Measurements from ENCODE around the gene CDKN2B-AS1. TPM values are rescaled to one million over a fixed set of nuclear protein-coding genes. Genes with fewer than 3 reads are reported as not detected.
A peak's percentile ranks its signal among the peaks of the same experiment; 100 is the strongest.

Gene CDKN2B-AS1
- total and polyA plus RNA-seq, 2 experiments from 2014 or later, result 0.61 to 4.1 TPM

DNA sequence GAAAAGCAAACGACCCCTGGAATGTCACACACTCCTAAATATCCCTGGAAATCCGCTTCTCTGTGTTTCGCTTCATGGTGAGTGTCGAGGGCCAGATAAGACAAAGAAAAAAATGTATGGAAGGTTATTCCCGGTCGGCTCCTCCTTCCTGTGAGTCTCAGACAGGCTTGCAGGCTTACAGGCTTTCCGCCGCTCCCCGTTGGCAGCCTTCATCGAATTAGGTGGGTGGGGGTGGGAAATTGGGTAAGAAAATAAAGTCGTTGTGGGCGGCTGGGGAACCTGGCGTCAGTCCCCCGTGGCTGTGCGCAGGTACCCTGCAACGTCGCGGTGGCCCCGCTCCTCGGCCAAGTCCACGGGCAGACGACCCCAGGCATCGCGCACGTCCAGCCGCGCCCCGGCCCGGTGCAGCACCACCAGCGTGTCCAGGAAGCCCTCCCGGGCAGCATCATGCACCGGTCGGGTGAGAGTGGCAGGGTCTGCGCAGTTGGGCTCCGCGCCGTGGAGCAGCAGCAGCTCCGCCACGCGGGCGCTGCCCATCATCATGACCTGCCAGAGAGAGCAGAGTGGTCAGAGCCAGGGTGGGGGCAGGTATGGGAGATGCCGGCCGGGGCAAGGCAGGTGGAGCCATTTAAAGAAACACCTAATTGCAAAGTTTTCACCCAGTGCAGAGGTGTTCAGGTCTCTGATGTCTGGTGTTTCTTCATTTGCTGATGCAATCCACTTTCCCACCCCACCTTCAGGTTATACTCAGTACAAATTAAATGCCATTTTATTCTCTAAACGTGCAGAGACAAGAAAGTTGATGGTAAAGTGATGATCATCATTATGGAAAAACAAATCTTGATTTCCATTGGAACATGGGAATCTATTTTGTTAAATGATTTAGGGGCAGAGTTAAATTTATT, 11.4 kb downstream of the CDKN2B-AS1 start:
- Histone ChIP-seq H3K4me3 (no peak overlapping the region), H2AFZ (no peak overlapping the region), H3K79me2 (ENCODE audit: insufficient read depth) (peaks cover 52% of the 10 kb centered on the region), H3K9me2 (ENCODE audit: insufficient read depth) (no peaks in the 10 kb centered on the region), H3K27ac (no peak overlapping the region), H3K4me2 (ENCODE audit: unreplicated experiment) (peak overlapping the region; percentile 94), H3F3A (ENCODE audit: insufficient read depth) (peaks cover 13% of the 10 kb centered on the region), H3K36me3 (ENCODE audit: low read depth) (no peaks in the 10 kb centered on the region), H3K9me3 (ENCODE audit: low read depth) (no peaks in the 10 kb centered on the region), H3K4me1 (ENCODE audit: insufficient read depth) (peaks cover 25% of the 10 kb centered on the region), H3K27me3 (replicated peaks; ENCODE audit: insufficient read depth) (no peaks in the 10 kb centered on the region), H4K20me1 (ENCODE audit: insufficient read depth) (no peaks in the 10 kb centered on the region), H3K9ac (no peak overlapping the region)
- in situ Hi-C loops (cut with MboI), result loop anchor here (10.0 kb wide), 1 partner anchor 191 kb away; no protein-coding TSS in a partner anchor
- TF ChIP-seq EZH2phosphoT487 (IDR thresholded peaks at IDR 0.05; ENCODE audit: insufficient read depth, low read depth), result no peak
- no peak for TF ChIP-seq EZH2 (IDR thresholded peaks at IDR 0.05; ENCODE audit: insufficient read depth, poor library complexity, severe bottlenecking)
- 55 to 64% methylated on average over 40 of the region's 44 CpGs for WGBS, 2 experiments (ENCODE audit: low coverage in 1 of 2, low lambda C conversion rate in 2 of 2, missing lambda C conversion rate in 2 of 2)
- no peak for DNase-seq

DNA sequence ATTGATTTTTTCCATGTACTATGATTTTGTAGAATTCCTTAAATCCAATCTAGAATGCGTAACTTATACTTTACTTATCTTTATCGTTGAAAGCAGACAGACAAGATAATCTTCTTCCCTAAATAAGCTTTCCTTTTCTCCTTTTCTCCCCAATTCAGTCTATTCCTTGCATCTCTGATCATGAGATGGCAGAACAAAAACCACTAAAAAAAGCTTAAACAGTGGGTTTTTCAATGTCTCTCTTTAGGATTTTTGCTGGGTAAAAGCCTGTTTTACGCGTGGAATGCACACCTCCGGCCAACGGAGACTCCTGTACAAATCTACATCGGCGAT, 13.8 kb downstream of the CDKN2B-AS1 start:
- Histone ChIP-seq H3K9me2 (ENCODE audit: insufficient read depth) (no peaks in the 10 kb centered on the region), H3K4me3 (peak overlapping the region; percentile 94), H3K9ac (peak overlapping the region; percentile 90), H4K20me1 (ENCODE audit: insufficient read depth) (no peaks in the 10 kb centered on the region), H3K79me2 (ENCODE audit: insufficient read depth) (peaks cover 45% of the 10 kb centered on the region), H3K9me3 (ENCODE audit: low read depth) (no peaks in the 10 kb centered on the region), H3K4me2 (ENCODE audit: unreplicated experiment) (peak overlapping the region; percentile 94), H2AFZ (peak overlapping the region; percentile 92), H3K27ac (peak overlapping the region; percentile 94), H3K4me1 (ENCODE audit: insufficient read depth) (peaks cover 25% of the 10 kb centered on the region), H3K27me3 (replicated peaks; ENCODE audit: insufficient read depth) (no peaks in the 10 kb centered on the region), H3K36me3 (ENCODE audit: low read depth) (no peaks in the 10 kb centered on the region), H3F3A (ENCODE audit: insufficient read depth) (peaks cover 13% of the 10 kb centered on the region)
- no peak for DNase-seq
- WGBS, 2 experiments (ENCODE audit: low coverage in 1 of 2, low lambda C conversion rate in 2 of 2, missing lambda C conversion rate in 2 of 2), result 4 to 6% methylated on average over 8 of the region's 8 CpGs
- in situ Hi-C loops (cut with MboI), result loop anchor here (10.0 kb wide), 1 partner anchor 194 kb away; no protein-coding TSS in a partner anchor
- no peak for TF ChIP-seq EZH2phosphoT487 (IDR thresholded peaks at IDR 0.05; ENCODE audit: insufficient read depth, low read depth)
- TF ChIP-seq EZH2 (IDR thresholded peaks at IDR 0.05; ENCODE audit: insufficient read depth, poor library complexity, severe bottlenecking), result no peak

DNA sequence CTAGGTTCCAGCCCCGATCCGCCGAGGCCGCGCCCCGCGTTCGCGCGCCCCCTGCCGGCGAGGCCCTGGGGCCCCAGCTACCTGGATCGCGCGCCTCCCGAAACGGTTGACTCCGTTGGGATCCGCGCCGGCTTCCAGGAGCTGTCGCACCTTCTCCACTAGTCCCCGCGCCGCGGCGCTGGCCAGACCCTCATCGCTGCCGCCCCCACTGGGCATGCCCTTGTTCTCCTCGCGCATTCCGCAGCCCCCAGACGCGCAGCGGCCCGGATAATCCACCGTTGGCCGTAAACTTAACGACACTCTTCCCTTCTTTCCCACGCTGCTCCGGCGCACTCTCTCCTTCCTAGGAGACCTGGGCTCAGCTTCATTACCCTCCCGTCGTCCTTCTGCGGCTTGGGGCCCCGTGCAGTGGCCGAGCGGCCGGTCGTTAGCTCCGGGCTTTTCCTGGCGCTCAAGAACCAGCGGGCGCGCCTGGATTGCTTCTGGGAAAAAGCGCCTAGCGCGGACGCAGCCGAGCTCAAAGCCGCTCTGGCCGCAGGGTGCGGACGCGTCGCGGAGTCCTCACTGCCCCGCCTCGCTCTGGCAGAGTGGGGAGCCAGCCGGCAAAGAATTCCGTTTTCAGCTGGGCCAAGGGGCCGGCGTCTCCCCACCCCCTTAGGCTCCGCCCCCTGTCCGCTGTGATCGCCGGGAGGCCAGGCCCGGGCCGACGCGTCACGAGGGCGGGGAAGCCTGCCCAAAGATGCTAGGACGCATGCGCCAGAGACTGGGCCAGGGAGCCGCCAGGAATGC, 14.3 kb downstream of the CDKN2B-AS1 start, which contains the start of gene CDKN2B:
TSS of gene CDKN2B (minus strand) at position 589 of the 789 bp plus-strand sequence. CDS start at position 237, 352 bp downstream.
- Histone ChIP-seq H3K4me3 (peak within 1 kb of the TSS; percentile 94), H3K27ac (peak within 1 kb of the TSS; percentile 94), H4K20me1 (ENCODE audit: insufficient read depth) (no peaks in the 10 kb centered on the region), H3K27me3 (replicated peaks; ENCODE audit: insufficient read depth) (no peaks in the 10 kb centered on the region), H2AFZ (peak within 1 kb of the TSS; percentile 92), H3K79me2 (ENCODE audit: insufficient read depth) (peaks cover 40% of the 10 kb centered on the region), H3K9me3 (ENCODE audit: low read depth) (no peaks in the 10 kb centered on the region), H3K36me3 (ENCODE audit: low read depth) (no peaks in the 10 kb centered on the region), H3F3A (ENCODE audit: insufficient read depth) (peaks cover 13% of the 10 kb centered on the region), H3K4me1 (ENCODE audit: insufficient read depth) (peaks cover 25% of the 10 kb centered on the region), H3K4me2 (ENCODE audit: unreplicated experiment) (peak within 1 kb of the TSS; percentile 94), H3K9me2 (ENCODE audit: insufficient read depth) (no peaks in the 10 kb centered on the region), H3K9ac (peak within 1 kb of the TSS; percentile 90)
- WGBS, 2 experiments (ENCODE audit: low coverage in 1 of 2, low lambda C conversion rate in 2 of 2, missing lambda C conversion rate in 2 of 2), result 2% methylated on average over 67 to 69 of the region's 86 CpGs
- DNase-seq, result peak; percentile 98
- in situ Hi-C loops (cut with MboI), result loop anchor here (10.0 kb wide), 1 partner anchor 194 kb away; no protein-coding TSS in a partner anchor
- no peak for TF ChIP-seq EZH2 (IDR thresholded peaks at IDR 0.05; ENCODE audit: insufficient read depth, poor library complexity, severe bottlenecking)
- TF ChIP-seq EZH2phosphoT487 (IDR thresholded peaks at IDR 0.05; ENCODE audit: insufficient read depth, low read depth), result no peak

DNA sequence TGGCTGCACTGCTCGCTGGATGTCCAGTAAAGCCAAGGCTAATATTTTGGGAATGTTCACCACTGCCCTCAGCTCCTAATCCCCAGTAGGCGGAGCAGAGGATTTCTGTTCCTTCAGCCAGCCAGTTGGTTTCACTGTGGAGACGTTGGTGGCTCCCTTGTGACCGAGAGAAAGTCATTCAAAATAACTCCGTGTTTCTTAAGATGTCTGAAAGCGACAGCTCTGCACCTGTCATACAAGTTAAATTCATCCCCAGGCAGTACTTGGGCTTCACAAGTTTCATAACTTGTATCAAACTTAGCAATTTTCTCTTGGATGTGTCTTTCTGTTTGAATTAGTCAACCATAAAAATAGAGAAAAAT, 14.9 kb downstream of the CDKN2B-AS1 start:
- TF ChIP-seq EZH2phosphoT487 (IDR thresholded peaks at IDR 0.05; ENCODE audit: insufficient read depth, low read depth) (no peak), EZH2 (IDR thresholded peaks at IDR 0.05; ENCODE audit: insufficient read depth, poor library complexity, severe bottlenecking) (no peak)
- WGBS, 2 experiments (ENCODE audit: low coverage in 1 of 2, low lambda C conversion rate in 2 of 2, missing lambda C conversion rate in 2 of 2), result 1 to 4% methylated on average over 6 of the region's 6 CpGs
- DNase-seq, result no peak
- peak overlapping the region; percentile 94 for H3K4me3 ChIP-seq
- H3K9me2 ChIP-seq (ENCODE audit: insufficient read depth), result no peaks in the 10 kb centered on the region
- H3K27ac ChIP-seq, result peak overlapping the region; percentile 94
- H3K4me1 ChIP-seq (ENCODE audit: insufficient read depth), result peaks cover 25% of the 10 kb centered on the region
- no peaks in the 10 kb centered on the region for H3K27me3 ChIP-seq (replicated peaks; ENCODE audit: insufficient read depth)
- peaks cover 13% of the 10 kb centered on the region for H3F3A ChIP-seq (ENCODE audit: insufficient read depth)
- H3K4me2 ChIP-seq (ENCODE audit: unreplicated experiment), result peak overlapping the region; percentile 94
- in situ Hi-C loops (cut with MboI), result loop anchor here (10.0 kb wide), 1 partner anchor 195 kb away; no protein-coding TSS in a partner anchor
- peaks cover 34% of the 10 kb centered on the region for H3K79me2 ChIP-seq (ENCODE audit: insufficient read depth)
- no peaks in the 10 kb centered on the region for H4K20me1 ChIP-seq (ENCODE audit: insufficient read depth)
- no peaks in the 10 kb centered on the region for H3K9me3 ChIP-seq (ENCODE audit: low read depth)
- H3K9ac ChIP-seq, result peak overlapping the region; percentile 42
- no peaks in the 10 kb centered on the region for H3K36me3 ChIP-seq (ENCODE audit: low read depth)
- peak overlapping the region; percentile 83 for H2AFZ ChIP-seq

All from GM23248 (cell line).